HEK293T (cell line): Measurements from ENCODE around the gene UBR1.

Experiments
- ARNT ChIP-seq: fragments of 450-650 bp; IDR thresholded peaks from 2 replicates; pipeline ENCODE4 v1.6.1; 2017; ENCODE audit warnings: mild to moderate bottlenecking
- BHLHE40 ChIP-seq: fragments of 450-650 bp; IDR thresholded peaks from 2 replicates; pipeline ENCODE4 v1.6.1; 2016; ENCODE audit warnings: mild to moderate bottlenecking, moderate library complexity, borderline replicate concordance
- CTBP1 ChIP-seq: fragments of 450-650 bp; IDR thresholded peaks from 2 replicates; pipeline ENCODE4 v1.6.1; 2016; ENCODE audit warnings: borderline replicate concordance
- ELF4 ChIP-seq: fragments of 450-650 bp; IDR thresholded peaks from 2 replicates; pipeline ENCODE4 v1.6.1; 2017; ENCODE audit warnings: antibody characterized with exemption
- FOXA1 ChIP-seq: fragments of 450-650 bp; IDR thresholded peaks from 2 replicates; pipeline ENCODE4 v1.6.1; 2016; ENCODE audit warnings: mild to moderate bottlenecking
- FOXK2 ChIP-seq: fragments of 450-650 bp; IDR thresholded peaks from 2 replicates; pipeline ENCODE4 v1.6.1; 2016; ENCODE audit warnings: mild to moderate bottlenecking
- FOXM1 ChIP-seq: fragments of 450-650 bp; IDR thresholded peaks from 2 replicates; pipeline ENCODE4 v1.6.1; 2017; ENCODE audit warnings: mild to moderate bottlenecking, borderline replicate concordance
- HDGF ChIP-seq: fragments of 450-650 bp; IDR thresholded peaks from 2 replicates; pipeline ENCODE4 v1.6.1; 2017; ENCODE audit warnings: antibody characterized with exemption, borderline replicate concordance
- L3MBTL2 ChIP-seq: fragments of 450-650 bp; conservative IDR thresholded peaks from 2 replicates; pipeline ENCODE4 v1.6.1; 2016; ENCODE audit warnings: mild to moderate bottlenecking
- NFRKB ChIP-seq: fragments of 450-650 bp; IDR thresholded peaks from 2 replicates; pipeline ENCODE4 v1.6.1; 2016; ENCODE audit warnings: mild to moderate bottlenecking, moderate library complexity
- PKNOX1 ChIP-seq: fragments of 450-650 bp; IDR thresholded peaks from 2 replicates; pipeline ENCODE4 v1.6.1; 2016
- SP1 ChIP-seq: fragments of 450-650 bp; IDR thresholded peaks from 2 replicates; pipeline ENCODE4 v1.6.1; 2017
- SUZ12 ChIP-seq: fragments of 450-650 bp; IDR thresholded peaks from 2 replicates; pipeline ENCODE4 v1.6.1; 2016; ENCODE audit warnings: mild to moderate bottlenecking

- TF ChIP-seq HDGF, result no peak
- no peak for TF ChIP-seq SUZ12
- TF ChIP-seq NFRKB, result no peak
- TF ChIP-seq FOXM1, result no peak
- TF ChIP-seq FOXA1, result no peak
- TF ChIP-seq ELF4, result no peak
- no peak for TF ChIP-seq BHLHE40
- no peak for TF ChIP-seq SP1
- TF ChIP-seq PKNOX1, result no peak
- TF ChIP-seq L3MBTL2, result no peak
- TF ChIP-seq CTBP1, result no peak
- TF ChIP-seq FOXK2, result no peak
- no peak for TF ChIP-seq ARNT
These were observed 119.0 kb downstream of the UBR1 start for GRCh38 chr15:42986693-42987342.
